HG02885 (cell line): ENCODE results near the gene MYCBP2.
A peak's percentile ranks its signal among the peaks of the same experiment; 100 is the strongest.
"Not testable (repeated sequence)": the region's sequence is repeated elsewhere in the genome, so short reads cannot be mapped to it uniquely, and the experiment has no call there.

Experiments
- ATAC-seq: cut with Tn5 transposase; IDR thresholded peaks from one replicate; pipeline ENCODE4 v1.9.1; 2021; ENCODE audit warnings: mild to moderate bottlenecking; ENCODE audit not compliant: unreplicated experiment, poor library complexity

Gene MYCBP2

GRCh38 chr13:77222000-77222690 lies 104.7 kb downstream of the MYCBP2 start:
- no peak for ATAC-seq

DNA sequence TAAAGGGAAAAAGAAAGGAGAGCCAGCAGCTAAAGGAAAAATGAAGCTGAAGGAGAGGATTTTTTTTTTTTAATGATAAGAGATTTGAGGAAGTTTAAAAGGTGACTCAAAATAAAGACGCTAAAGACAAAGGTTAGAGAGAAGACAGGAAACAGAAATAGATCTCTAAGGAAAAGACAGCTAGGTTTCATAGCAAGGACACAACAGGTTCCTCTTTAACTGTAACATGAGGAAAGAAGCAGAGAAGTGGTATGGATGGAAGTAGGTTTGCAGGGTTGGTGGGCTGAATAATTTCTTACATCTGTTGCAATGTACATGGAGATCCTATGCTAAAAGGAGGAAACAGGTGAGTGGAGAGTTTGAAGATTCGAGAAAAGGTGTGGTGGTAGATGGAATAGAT lies 107.5 kb downstream of the MYCBP2 start:
- no peak for ATAC-seq

DNA sequence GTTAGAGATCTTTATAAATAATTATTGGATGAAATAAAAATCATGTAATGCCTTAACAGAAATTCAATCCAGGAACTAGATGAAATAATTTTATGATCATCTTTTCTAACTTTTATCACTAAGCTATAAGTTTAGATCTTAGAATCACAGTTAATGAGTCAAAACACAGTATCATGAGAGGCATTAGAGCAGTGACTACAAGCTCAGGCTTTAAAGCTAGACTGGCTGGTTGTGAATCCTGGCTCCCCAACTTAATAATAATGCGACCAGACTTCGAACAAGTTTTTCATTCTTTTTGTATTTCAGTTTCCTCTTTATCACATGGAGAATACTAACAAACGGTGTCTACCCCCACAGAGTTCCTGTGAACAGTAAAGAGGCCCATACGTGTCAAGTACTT lies 108.6 kb downstream of the MYCBP2 start:
- no peak for ATAC-seq

- no peak for ATAC-seq
These were observed 111.4 kb downstream of the MYCBP2 start for GRCh38 chr13:77215543-77215942.

DNA sequence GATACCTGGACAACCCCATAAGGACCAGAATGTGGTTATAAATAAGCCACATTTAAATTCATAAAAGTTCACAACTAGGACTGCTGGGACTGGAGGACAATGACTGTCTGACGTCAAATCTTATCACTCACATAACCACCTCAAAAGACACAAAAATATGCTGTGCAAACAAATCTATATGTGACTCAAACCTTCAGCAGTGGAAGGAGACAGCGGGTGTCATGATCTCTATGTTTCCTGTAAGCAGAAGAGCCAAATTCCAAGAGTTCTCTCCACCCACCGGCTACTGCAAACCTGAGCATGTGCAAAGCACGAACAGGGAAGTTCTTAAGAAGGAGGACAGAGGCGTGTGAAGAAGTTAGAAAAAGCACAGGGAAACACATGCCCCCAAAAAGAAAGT lies 113.2 kb downstream of the MYCBP2 start:
- no peak for ATAC-seq

GRCh38 chr13:77207943-77208342 lies 119.0 kb downstream of the MYCBP2 start:
- no peak for ATAC-seq

GRCh38 chr13:77198995-77199394 lies 127.9 kb downstream of the MYCBP2 start:
- not testable (repeated sequence) for ATAC-seq

DNA sequence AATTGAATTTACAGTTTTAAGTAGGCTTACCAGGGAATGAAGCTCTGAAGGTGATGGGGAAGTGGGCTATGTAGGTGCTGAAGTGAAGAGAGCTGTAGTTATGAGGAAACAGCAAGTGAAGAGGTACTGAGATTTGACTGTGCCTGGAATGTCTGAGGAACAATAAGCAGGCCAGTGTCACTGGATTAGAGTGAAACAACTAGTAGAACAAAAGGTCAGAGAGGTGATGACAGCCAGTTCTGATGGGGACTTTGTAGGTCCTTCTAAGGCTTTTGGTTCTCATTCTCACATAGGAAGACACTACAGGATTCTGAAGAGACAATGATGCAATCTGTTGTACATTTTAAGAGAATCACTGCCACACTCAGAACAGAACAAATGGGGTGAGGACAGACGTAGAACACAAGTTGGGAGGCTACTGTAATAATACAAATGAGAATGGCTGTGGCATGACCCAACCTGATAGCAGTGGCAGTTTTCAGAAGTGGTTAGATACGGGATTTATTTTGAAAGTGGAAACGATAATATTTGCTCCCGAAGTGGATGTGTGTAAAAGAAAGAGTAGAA lies 130.8 kb downstream of the MYCBP2 start:
- no peak for ATAC-seq

DNA sequence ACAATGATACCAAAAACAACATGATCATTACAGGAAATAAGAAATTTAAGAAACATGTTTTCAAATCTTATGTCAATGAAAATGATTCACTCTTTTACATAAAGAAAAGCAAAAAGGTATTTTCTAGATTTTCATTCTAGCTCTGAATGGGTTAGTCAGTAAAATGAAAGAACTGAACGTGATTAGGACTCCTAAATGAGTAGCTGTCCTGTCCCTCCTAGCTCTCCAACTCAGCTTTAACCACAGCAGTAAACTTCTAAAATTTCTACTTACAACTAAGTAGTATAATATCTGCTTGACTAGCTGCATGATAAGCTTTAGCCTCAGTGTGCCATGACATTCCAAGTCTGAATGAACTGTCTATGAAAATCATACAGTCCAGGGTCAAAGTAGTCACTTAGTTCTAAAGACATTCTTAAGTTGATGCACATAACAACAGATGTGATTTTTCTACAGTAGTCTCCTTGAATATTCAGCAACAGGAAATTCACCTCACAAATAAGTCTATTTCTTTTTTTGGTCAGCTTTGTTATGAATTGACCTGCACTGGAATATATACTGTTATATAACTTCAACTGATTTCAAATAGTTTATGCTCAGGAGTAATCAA lies 136.4 kb downstream of the MYCBP2 start:
- ATAC-seq: no peak

DNA sequence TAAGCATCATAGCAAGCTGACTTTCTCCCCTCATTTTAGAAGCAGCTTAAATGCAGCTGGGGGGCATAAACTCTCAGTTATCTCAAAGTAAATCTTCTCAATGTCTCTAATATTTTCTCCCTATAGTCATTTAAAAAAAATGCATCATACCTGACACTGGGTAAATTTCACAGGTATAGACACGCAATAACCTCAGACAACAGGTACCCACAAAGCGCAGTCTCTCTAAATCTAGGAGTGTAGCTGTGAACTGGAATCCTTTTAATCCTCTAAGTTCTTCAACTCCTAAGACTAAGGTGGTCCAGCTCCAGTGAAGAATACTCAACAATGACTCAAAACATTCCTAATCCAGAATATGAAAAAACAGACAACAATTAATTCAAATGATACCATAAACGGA lies 141.2 kb downstream of the MYCBP2 start:
- no peak for ATAC-seq

GRCh38 chr13:77184455-77184854 lies 142.4 kb downstream of the MYCBP2 start:
- peak; percentile 99 for ATAC-seq

DNA sequence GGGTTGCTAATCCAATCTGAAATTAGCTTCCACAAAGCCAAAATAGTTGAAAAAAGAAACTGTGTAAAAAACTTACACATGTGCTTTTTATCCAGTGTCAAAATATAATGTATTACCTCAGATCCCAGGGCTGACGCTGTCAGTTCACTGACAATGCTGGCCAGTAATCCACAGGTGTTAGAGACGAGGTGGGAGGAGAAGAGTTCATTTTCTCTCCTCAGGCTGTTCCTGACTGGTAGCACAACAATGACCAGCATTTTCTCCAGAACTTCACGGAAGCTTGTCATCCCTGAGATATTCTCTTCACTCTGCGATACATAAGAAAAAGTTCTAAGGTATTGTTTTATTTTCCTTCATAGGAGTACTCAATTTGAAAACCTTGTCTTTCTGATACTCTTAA lies 146.9 kb downstream of the MYCBP2 start:
- ATAC-seq: no peak

GRCh38 chr13:77177646-77178045 lies 149.2 kb downstream of the MYCBP2 start:
- no peak for ATAC-seq

- ATAC-seq: no peak
These were observed 150.5 kb downstream of the MYCBP2 start for GRCh38 chr13:77176350-77176749.

DNA sequence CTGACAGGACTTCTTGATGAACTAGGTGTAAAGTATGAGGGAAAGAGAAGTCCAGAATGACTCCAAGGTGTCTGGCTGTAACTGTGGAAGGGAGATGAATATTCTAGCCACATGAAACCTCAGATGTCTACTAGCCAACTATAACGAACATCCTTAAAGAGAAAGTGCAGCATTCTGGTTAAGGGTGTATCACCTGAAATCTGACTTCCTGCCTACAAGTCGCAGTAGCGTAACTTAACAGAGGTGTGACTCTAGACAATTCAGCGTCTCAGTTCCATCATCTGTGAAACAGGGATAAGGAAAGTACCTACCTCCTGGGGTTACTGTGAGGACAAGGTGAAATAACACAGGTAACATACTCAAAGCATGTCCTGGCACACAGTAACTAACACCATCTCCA lies 154.2 kb downstream of the MYCBP2 start:
- ATAC-seq: no peak

DNA sequence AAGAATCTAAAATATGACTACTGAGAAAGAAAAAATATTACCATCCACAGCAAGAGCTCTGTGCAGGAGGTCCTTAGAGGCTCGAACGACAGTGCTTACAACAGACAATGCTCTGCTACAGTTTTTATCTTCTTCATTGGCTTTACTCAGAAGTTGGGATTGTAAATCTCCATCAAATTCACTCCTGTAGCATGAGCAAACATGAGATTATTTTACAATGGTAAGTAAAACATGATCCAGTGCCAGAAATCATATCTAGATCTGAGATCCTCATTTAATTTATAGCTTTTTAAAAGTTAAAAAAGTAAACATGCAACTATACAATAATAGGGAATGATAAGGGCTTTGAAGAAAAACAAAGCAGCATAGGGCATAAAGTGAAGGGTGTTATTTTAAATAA lies 155.4 kb downstream of the MYCBP2 start:
- ATAC-seq: no peak

- no peak for ATAC-seq
These were observed 158.7 kb downstream of the MYCBP2 start for GRCh38 chr13:77168237-77168636.

- no peak for ATAC-seq
These were observed 176.2 kb downstream of the MYCBP2 start for GRCh38 chr13:77150651-77151050.

GRCh38 chr13:77143431-77143830 lies 183.5 kb downstream of the MYCBP2 start:
- no peak for ATAC-seq

DNA sequence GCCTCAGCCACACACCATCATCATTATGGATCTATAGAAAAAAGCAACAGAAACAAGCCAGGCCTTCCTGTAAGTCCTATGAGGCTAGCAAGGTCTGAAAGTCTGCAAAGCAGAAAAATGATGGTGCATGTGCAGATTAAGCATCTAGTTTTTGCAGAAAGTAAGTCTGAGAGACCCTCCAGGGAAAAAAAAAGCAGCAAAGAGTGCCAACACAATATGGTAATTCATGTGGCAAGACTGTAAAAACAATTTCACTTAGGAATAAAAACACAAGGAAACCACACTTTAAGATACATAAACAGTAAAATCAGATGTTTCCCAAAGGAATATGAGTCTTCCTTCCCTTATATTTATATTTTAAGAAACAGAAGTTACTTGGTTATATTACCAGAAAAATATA lies 187.6 kb downstream of the MYCBP2 start:
- ATAC-seq: no peak

- ATAC-seq: no peak
These were observed 188.1 kb downstream of the MYCBP2 start for GRCh38 chr13:77138813-77139212.

GRCh38 chr13:77136902-77137420 lies 189.9 kb downstream of the MYCBP2 start:
- no peak for ATAC-seq
